ENCODE measurements around the gene KCNT1.

The KCNT1 gene

DNA sequence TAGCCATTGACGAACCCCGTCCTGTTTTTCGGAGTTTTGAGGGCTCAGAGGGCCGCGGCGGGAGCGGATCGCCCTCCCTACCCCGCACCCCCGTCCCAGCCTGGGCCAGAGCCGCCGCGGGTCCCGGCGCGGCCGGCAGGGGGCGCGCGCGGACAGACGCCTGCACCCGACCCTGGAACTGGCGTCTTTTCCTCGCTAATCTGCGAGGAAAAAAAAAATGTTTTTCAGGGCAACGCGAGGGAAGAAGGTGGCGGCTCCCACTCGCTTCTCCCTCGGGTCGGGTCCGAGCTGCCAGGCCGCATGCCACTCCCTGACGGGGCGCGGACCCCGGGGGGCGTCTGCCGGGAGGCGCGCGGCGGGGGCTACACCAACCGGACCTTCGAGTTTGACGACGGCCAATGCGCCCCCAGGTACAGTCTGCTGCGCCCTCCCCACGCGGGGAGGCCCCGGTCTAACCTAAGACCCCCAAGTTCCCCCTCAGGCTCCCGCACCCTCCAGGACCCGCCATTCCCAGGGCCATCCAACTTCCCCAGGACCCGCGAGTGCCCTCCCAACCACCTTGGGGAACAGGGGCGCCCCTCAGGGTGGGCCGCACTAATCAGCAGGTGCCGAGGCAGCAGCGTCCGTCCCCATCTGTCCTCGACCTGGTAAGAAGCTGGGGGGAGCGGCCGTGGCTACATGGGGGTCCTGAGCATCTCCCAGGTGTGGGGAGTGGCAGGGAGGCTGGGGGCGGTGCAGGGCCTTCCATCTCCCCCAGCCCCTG, at the start of gene KCNT1:
KCNT1 (plus strand) TSS at position 227 of the 763 bp plus-strand sequence; CDS start at position 301, 74 bp downstream.
- H3K4me3 Mint-ChIP-seq, result no peak within 1 kb of the TSS

DNA sequence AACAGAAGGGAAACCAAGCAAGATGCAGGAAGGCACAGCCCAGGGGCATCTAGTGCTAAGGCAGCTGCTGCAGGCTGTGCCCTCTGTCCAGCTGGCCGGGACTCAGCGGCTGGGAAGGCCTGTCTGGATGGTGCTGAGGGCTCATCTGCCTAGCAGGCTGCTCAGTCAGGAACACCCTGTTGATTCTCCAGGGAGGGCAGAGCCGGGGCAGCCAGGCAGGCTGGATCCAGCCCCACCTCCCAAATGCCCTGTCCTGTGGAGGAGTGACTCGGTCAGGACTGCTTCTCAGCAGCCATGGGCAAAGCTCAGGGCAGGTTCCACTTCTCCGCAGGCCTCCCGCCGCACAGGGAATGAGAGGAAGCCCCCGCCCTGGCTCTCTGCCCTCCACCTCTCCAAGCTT, 46.7 kb upstream of the KCNT1 start:
- ATAC-seq, result peak; percentile 21
- no peak for DNase-seq (ENCODE audit: low spot score in 2 of 2)
- no peaks in the 10 kb centered on the region for H3K36me3 Mint-ChIP-seq
- H3K9me3 Mint-ChIP-seq, result no peaks in the 10 kb centered on the region
- no peak overlapping the region for H3K27ac Mint-ChIP-seq
- H3K4me1 Mint-ChIP-seq, result no peaks in the 10 kb centered on the region
- H3K4me3 Mint-ChIP-seq, result no peak overlapping the region

More for the DNA sequence above, at the start of gene KCNT1:
- DNase-seq (ENCODE audit: low spot score in 2 of 2), result peak; percentile 77 to 81
- ATAC-seq, result peak; percentile 75
- Mint-ChIP-seq H3K9me3 (no peaks in the 10 kb centered on the region), H3K4me1 (no peaks in the 10 kb centered on the region), H3K36me3 (no peaks in the 10 kb centered on the region), H3K27ac (no peak within 1 kb of the TSS)

DNA sequence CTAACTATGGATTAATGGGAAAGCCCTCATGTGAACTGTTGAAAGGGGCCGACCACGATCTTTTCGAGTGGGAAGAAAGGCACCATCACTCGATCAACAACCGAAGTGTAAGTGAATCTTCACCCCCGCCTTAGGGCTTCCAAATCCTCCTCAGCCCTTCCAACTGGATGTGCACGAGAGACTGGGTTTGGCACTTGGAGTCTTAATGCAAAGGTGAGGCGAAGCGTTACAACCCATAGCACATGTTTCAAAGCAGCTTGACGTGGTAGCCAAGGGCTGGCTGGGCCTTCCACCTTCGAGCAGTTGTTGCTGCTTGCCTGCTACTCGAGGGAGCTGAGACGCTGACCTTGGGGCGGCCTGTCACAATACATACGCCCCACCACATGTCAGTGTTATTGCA, 44.6 kb upstream of the KCNT1 start:
- H3K4me3 Mint-ChIP-seq, result no peak overlapping the region
- ATAC-seq (no peak), DNase-seq (ENCODE audit: low spot score in 2 of 2) (no peak)
- H3K36me3 Mint-ChIP-seq, result no peaks in the 10 kb centered on the region
- no peaks in the 10 kb centered on the region for H3K4me1 Mint-ChIP-seq
- no peaks in the 10 kb centered on the region for H3K9me3 Mint-ChIP-seq
- no peak overlapping the region for H3K27ac Mint-ChIP-seq

DNA sequence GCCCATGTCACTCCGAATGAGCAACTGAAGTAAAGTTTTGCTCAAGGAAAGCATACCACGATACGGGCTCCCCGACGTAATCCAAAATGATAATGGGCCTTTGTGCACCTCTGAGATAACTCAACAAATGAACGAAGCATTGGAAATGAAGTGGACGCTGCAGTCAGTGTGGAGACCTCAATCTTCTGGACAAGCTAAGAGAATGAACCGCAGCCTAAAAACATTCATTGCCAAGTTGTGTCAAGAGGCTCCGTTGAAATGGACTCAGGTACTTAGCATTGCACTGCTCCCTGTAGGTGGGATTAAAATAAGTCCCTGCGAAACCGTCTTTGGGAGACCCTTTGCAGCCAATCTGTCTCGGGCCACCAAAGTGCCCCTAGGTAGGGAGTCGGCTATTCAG, 42.7 kb upstream of the KCNT1 start:
- DNase-seq (ENCODE audit: low spot score in 2 of 2) (no peak), ATAC-seq (no peak)
- Mint-ChIP-seq H3K4me3 (no peak overlapping the region), H3K36me3 (no peaks in the 10 kb centered on the region), H3K27ac (no peak overlapping the region), H3K9me3 (no peaks in the 10 kb centered on the region), H3K4me1 (no peaks in the 10 kb centered on the region)

DNA sequence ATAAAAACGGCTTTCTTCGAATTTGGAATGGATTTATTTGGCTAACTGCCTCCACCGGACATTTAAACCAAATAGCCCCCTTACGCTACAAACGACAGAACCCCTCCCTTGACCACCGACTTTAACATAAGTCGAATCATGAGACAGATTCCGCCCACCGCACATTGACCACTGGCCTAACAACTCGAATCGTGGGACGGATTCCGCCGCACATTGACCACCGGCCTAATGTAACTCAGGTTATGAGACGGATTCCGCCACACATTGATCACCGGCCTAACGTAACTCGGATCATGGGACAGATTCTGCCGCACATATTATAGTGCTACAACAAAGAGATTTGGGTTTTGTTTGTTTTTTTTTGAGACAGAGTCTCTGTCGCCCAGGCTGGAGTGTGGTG, 41.6 kb upstream of the KCNT1 start:
- Mint-ChIP-seq H3K9me3 (no peaks in the 10 kb centered on the region), H3K27ac (no peak overlapping the region), H3K36me3 (no peaks in the 10 kb centered on the region), H3K4me3 (no peak overlapping the region), H3K4me1 (no peaks in the 10 kb centered on the region)
- ATAC-seq (no peak), DNase-seq (ENCODE audit: low spot score in 2 of 2) (no peak)

DNA sequence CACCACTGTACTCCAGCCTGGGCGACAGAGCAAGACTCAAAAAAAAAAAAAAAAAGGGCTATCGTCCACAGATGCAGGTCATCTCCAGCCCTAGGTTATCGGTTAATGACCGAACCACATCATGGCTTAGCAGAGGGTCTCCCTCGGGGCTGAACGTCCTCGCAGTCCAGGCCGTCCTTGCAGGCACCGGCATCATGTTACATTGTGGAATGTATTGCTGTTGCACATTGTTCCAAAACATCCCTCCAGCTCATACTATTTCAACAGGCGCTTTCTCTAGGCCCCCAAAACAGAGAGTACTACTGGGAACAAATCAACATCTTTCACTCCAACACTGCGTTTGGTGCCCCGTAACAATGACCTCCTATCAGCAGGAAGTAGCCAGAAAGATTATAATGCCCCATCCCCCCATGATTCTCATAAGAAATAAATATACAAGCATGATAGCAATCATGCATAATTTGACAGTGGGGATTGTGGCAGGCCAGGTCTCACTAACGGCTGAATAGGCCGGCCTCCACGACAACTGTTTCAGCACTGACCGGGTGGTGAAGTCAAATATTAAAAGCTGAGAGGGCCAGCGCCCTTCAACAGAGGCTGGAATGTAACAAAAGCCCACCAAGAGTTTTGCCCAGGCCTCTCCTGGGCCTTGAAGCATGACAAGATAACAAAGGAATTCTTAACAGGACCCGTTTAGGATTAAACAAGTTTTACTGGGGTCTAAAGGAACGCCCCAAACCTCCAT, 40.0 kb upstream of the KCNT1 start:
- DNase-seq (ENCODE audit: low spot score in 2 of 2) (no peak), ATAC-seq (no peak)
- no peak overlapping the region for H3K4me3 Mint-ChIP-seq
- no peak overlapping the region for H3K27ac Mint-ChIP-seq
- no peaks in the 10 kb centered on the region for H3K36me3 Mint-ChIP-seq
- H3K4me1 Mint-ChIP-seq, result no peaks in the 10 kb centered on the region
- no peaks in the 10 kb centered on the region for H3K9me3 Mint-ChIP-seq

DNA sequence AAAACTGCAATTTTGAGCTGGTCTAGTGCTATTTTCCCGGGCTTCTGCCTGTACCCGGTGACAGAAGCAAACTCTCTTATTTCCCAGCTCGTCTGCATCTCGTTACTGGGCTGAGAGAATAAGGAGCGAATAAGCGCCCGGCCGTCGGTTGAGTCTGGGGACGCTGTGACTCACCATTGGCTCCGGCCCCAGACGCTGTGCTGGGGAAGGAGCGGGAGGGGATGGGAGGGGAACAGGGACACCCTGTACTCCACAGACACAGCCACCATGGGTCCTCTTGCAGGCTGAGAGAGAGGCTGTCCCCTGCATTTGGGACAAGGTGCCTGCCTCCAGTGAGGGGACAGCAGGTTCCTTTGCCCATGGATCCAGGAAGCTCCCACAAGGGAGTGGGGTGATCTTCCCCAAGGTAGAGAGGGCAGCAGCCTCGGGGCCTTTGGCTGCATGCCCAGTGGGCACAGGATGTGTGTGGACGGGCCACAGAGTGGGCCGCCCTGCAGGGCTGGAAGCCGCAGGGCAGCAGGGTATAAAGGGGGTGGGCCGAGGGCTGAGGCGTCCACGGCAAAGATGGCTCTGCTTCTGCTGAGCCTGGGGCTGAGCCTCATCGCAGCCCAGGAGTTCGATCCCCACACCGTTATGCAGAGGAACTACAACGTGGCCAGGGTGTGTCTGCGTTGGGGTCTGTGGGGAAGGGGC, 39.1 kb upstream of the KCNT1 start, which contains the start of gene LCN9:
LCN9 (plus strand) TSS at position 552 of the 693 bp plus-strand sequence; CDS start at position 565, 13 bp downstream.
- Mint-ChIP-seq H3K4me1 (no peaks in the 10 kb centered on the region), H3K27ac (no peak within 1 kb of the TSS)

DNA sequence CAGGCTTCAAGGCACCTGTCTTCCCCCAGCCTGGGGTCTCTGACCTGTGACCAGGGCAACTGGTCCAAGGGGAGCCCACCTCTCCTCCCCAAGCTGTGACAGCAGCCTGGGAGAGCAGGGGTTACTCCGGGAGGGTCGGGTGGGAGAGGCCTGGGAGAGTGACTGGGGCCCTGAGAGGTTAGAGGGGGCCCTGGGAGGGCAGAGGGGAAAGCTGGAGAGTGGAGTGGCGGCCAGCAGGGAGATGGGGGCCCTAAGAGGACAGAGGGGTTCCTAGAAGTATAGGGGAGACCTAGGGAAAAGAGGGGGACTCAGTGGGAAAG, 38.6 kb upstream of the KCNT1 start:
- no peak for DNase-seq (ENCODE audit: low spot score in 2 of 2)
- no peak for ATAC-seq
- H3K4me3 Mint-ChIP-seq, result no peak overlapping the region
- H3K4me1 Mint-ChIP-seq, result no peaks in the 10 kb centered on the region
- H3K36me3 Mint-ChIP-seq, result no peaks in the 10 kb centered on the region
- H3K9me3 Mint-ChIP-seq, result no peaks in the 10 kb centered on the region
- no peak overlapping the region for H3K27ac Mint-ChIP-seq

More for the DNA sequence above, 39.1 kb upstream of the KCNT1 start, which contains the start of gene LCN9:
- ATAC-seq (no peak), DNase-seq (ENCODE audit: low spot score in 2 of 2) (no peak)
- Mint-ChIP-seq H3K4me3 (no peak within 1 kb of the TSS), H3K36me3 (no peaks in the 10 kb centered on the region), H3K9me3 (no peaks in the 10 kb centered on the region)

DNA sequence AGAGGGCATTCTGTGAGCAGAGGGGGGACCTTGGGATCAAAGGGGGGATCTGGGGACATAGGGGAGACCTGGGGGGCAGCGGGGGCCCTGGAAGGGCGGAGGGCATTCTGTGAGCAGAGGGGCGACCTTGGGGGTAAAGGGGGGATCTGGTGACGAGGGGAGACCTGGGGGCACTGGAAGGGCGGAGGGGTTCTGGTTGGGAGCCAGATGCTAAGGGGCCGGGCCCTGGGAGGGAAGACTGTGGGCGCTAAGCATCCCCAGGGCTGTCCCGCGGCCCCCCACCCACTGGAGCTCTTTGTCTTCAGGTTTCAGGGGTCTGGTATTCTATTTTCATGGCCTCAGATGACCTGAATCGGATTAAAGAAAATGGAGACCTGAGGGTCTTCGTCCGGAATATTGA, 38.1 kb upstream of the KCNT1 start:
- ATAC-seq (no peak), DNase-seq (ENCODE audit: low spot score in 2 of 2) (no peak)
- H3K9me3 Mint-ChIP-seq, result no peaks in the 10 kb centered on the region
- H3K27ac Mint-ChIP-seq, result no peak overlapping the region
- H3K4me3 Mint-ChIP-seq, result no peak overlapping the region
- no peaks in the 10 kb centered on the region for H3K36me3 Mint-ChIP-seq
- no peaks in the 10 kb centered on the region for H3K4me1 Mint-ChIP-seq

DNA sequence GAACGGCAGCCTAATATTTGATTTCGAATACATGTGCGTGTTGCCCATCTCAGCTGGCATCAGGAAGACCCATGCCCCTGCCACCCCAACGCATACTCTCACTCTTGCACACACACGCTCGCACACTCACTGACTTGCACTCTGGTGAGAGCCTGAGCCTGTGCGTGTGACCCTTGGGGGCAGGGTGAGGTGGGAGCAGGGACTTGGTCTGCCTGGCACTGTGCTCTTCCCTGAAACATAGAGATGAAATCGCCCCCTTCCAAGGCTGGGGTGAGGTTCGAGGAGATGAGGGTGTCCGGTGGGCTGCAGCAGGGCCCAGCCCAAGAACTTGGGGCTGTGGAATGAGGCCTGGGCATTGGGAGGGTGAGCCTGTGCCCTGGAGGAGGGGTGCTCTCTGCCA, 37.7 kb upstream of the KCNT1 start:
- no peaks in the 10 kb centered on the region for H3K9me3 Mint-ChIP-seq
- no peak overlapping the region for H3K4me3 Mint-ChIP-seq
- H3K36me3 Mint-ChIP-seq, result no peaks in the 10 kb centered on the region
- ATAC-seq (no peak), DNase-seq (ENCODE audit: low spot score in 2 of 2) (no peak)
- H3K27ac Mint-ChIP-seq, result no peak overlapping the region
- H3K4me1 Mint-ChIP-seq, result no peaks in the 10 kb centered on the region

DNA sequence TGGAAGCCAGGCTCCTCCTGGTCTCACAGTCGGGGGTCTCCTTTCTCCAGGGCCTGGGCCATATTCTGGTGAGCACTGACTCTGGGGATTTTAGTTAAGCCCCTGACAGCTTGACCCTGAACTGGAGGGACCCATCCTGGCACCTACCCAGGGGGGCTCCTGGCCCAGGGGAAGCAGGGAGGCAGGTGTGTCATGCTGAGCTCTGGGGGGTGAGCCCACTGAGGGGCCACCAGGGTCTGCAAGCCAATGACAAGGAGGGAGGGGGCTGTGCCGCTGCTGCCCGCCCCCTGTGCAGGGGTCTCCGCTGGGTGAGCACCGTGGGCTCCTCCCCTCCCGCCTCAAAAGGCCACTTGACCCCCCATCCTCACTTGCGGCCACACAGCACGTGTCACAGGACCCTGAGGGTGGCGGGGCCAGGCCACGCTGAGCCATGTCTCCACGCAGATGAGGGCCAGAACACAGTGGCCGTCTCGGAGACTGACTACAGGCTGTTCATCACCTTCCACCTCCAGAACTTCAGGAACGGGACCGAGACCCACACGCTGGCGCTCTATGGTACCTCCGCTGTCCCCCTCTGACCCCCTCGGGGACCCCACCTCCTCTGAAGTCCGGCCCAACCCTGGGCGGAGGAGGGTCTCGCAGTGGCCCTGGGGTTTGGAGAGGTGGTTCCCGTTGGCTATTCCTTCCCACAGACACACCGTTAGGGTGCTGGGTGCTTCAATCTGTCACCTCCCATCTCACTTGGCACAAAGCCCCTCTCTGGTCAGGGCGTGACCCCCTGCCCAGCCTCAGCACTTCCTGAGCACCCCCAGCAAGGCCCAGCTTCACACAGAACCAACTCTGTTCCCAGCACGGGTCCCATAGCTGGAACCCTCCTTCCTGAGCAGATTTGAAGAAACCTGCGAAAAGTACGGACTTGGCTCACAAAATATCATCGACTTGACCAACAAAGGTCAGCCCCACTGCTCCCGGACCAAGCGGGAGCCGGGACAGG, 36.9 kb upstream of the KCNT1 start:
- ATAC-seq, result no peak
- no peak overlapping the region for H3K4me3 Mint-ChIP-seq
- no peaks in the 10 kb centered on the region for H3K4me1 Mint-ChIP-seq
- H3K27ac Mint-ChIP-seq, result no peak overlapping the region
- DNase-seq (ENCODE audit: low spot score in 2 of 2), result no peak
- no peaks in the 10 kb centered on the region for H3K36me3 Mint-ChIP-seq
- no peaks in the 10 kb centered on the region for H3K9me3 Mint-ChIP-seq

DNA sequence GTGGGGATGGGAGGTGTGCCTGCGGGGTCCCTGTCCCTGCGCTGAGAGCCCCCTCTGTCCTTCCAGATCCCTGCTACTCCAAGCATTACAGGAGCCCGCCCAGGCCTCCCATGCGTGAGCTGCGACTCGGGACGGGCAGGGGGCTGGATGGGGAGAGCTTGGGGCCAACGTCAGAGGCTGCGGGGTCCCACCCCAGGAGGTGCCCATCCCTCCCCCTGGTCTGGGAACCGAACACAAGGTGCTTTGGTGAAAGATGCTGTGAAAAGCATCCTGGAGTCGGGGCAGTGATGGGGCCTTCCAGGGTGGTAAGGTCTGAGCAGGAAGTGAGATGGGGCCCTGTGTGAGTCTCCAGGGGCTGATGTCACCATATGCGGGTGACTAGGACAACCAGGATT, 36.2 kb upstream of the KCNT1 start:
- Mint-ChIP-seq H3K36me3 (no peaks in the 10 kb centered on the region), H3K27ac (no peak overlapping the region), H3K4me1 (no peaks in the 10 kb centered on the region), H3K9me3 (no peaks in the 10 kb centered on the region), H3K4me3 (no peak overlapping the region)
- no peak for DNase-seq (ENCODE audit: low spot score in 2 of 2)
- ATAC-seq, result no peak

DNA sequence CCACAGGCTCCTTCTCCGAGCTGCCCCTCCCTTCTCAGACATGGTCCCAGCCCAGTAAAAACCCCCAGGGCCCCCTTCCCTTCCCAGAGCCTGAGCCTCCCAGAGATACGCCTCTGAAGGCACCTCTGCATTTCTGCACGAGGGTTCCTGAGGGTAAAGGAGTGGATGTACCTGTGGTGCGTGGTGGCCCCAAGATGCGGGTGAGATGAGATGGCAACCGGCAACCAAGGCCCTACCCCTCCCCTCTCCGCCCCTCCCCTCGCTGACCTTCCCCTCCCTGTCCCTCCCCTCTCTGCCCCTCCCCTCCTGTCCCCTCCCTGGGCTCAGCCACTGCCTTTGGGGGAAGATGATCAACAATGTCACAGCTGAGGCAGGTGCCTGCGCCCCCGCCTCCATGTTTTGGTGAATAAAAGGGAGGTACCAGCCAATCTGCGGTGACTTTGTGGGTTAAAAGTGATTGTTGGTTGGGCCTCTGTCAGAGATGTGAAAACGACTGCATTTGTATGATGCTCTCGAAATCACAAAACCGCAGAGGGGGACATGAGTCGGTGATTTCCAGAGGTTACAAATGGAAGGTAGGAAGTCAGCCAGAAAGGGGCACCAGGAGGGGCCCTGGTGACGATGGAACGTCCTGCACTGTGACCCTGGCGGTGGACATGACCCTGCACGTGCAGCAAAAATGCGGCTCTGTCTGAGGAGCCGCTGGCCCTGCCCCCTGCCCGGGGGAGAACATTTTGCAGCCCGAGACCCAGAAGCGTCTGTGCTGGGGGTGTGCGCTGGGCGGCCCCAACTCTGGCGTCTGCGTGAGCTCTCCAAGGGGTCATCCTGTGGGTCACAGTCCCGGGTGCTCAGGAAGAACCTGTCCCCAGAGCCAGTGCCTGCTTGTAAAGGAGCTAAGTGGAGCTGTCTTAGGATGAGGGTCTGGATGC, 35.2 kb upstream of the KCNT1 start:
- H3K4me1 Mint-ChIP-seq, result no peaks in the 10 kb centered on the region
- H3K36me3 Mint-ChIP-seq, result no peaks in the 10 kb centered on the region
- H3K27ac Mint-ChIP-seq, result no peak overlapping the region
- no peak for DNase-seq (ENCODE audit: low spot score in 2 of 2)
- ATAC-seq, result no peak
- H3K4me3 Mint-ChIP-seq, result no peak overlapping the region
- H3K9me3 Mint-ChIP-seq, result no peaks in the 10 kb centered on the region

DNA sequence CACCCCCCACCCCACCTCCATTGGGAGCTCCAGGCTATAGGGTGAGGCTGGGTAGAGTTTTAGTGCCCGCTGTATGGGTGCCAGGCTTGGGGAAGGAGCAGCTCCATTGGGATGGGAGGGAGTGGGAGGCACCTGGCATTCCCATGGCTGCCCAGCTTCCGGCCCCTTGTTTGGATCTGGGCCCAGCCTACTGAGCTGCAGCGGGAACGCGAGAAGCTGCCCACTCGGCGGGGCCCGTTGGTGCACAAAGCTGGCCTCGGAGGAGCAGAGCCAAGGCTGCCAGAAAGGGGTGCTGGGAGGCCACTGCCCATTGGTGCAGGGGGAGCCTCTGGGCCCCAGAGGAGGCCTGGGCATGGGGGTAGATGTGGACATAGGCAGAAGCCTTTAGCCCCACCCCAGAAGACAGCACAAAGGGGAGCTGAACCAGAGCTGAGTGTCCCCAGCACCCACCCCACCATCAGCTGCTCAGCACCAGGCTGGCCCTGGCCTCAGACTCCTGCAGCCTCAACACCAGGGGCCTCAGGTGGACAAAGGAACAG, 34.5 kb upstream of the KCNT1 start:
- Mint-ChIP-seq H3K4me1 (no peaks in the 10 kb centered on the region), H3K4me3 (no peak overlapping the region), H3K36me3 (no peaks in the 10 kb centered on the region), H3K27ac (no peak overlapping the region), H3K9me3 (no peaks in the 10 kb centered on the region)
- no peak for ATAC-seq
- DNase-seq (ENCODE audit: low spot score in 2 of 2), result no peak
